Breast epithelium (tissue), 4 donors: ENCODE data around the gene MLLT10. TPM values are rescaled to one million over a fixed set of nuclear protein-coding genes. Genes with fewer than 3 reads are reported as not detected.
A peak's percentile ranks its signal among the peaks of the same experiment; 100 is the strongest.
"Not testable (repeated sequence)": the region's sequence is repeated elsewhere in the genome, so short reads cannot be mapped to it uniquely, and the experiment has no call there.

Source experiments
- DNase-seq, 2 donors: peaks; one replicate each; pipeline ENCODE4 v3.0.0-alpha.2; 2019; ENCODE audit warnings: low spot score in 2 of 2
- H3K27ac ChIP-seq, 2 donors: fragments of 200-600 bp; sonication (generic) in 1 of 2; one replicate each; pipeline ENCODE4 v1.5.1; 2016 to 2019; ENCODE audit warnings: mild to moderate bottlenecking in 1 of 2
- H3K27me3 ChIP-seq, 2 donors: fragments of 200-600 bp; sonication (generic) in 1 of 2; one replicate each; pipeline versions ENCODE4 v1.5.1 to v1.6.0; 2017 to 2019; ENCODE audit warnings: control low read depth in 1 of 2, mild to moderate bottlenecking in 1 of 2
- H3K36me3 ChIP-seq: fragments of 200-600 bp; one replicate; pipeline ENCODE4 v1.5.1; 2019
- H3K4me1 ChIP-seq, 2 donors: fragments of 200-600 bp; sonication (generic); one replicate each; pipeline ENCODE4 v1.5.1; 2016 to 2019; ENCODE audit warnings: control low read depth in 1 of 2
- H3K4me3 ChIP-seq, 3 donors: fragments of 200-600 bp; sonication (generic); 1 replicate in 2 of 3; 2 replicates in 1 of 3; pipeline ENCODE4 v1.5.1; 2016 to 2019; ENCODE audit warnings: mild to moderate bottlenecking in 3 of 3, moderate library complexity in 2 of 3
- H3K9me3 ChIP-seq, 2 donors: fragments of 200-600 bp; sonication (generic) in 1 of 2; one replicate each; pipeline ENCODE4 v1.5.1; 2016 to 2019; ENCODE audit warnings: control low read depth in 1 of 2
- POLR2A ChIP-seq: fragments of 450-650 bp; IDR thresholded peaks from one replicate; pipeline ENCODE4 v1.6.1; 2016; ENCODE audit warnings: antibody characterized with exemption, mild to moderate bottlenecking, moderate library complexity
- POLR2AphosphoS5 ChIP-seq, 3 donors: sonication (generic); formaldehyde crosslinking; IDR thresholded peaks; one replicate each; pipeline ENCODE4 v1.6.1; 2017; ENCODE audit warnings: antibody characterized with exemption in 3 of 3
- intact Hi-C: fragments of 100-400 bp; cut with DNase I; formaldehyde crosslinking; loops from one replicate; pipeline ENCODE4 v1.15.1; 2023; ENCODE audit warnings: low total_unique reads
- total RNA-seq, 3 donors: library from RNA; depleted of rRNA; stranded (reverse); fragments of >200 nt; gene quantifications; one replicate each; pipeline ENCODE4 v1.1.0, GENCODE V29; 2016
- TF ChIP-seq, protein P1 (sequence below), 3 donors: fragments of 450-650 bp; IDR thresholded peaks; one replicate each; pipeline ENCODE4 v1.5.1; 2016 to 2017; ENCODE audit warnings: antibody characterized with exemption in 3 of 3, mild to moderate bottlenecking in 3 of 3, moderate library complexity in 3 of 3

Gene MLLT10
- total RNA-seq, 3 donors from 2014 or later, result 45.6 to 74.6 (median 58.0) TPM

DNA sequence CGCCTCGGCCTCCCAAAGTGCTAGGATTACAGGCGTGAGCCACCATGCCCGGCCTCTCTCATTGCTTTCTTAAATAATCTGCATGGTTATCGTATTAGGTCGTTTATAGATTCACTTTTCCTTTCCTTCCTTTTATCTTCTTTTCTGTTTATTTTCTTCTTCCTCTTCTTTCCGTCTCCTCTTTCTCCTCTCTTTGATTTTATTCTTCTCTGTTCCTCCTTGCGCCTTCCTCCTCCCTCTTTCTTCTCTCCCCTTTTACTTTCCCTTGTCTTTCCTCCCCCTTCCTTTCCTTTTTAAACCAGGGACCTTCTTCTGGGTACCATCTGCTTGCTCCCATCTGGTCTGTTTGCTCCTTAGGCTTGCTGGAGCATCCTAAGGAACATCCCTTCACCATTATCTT is 18.6 kb downstream of the MLLT10 start:
- Histone ChIP-seq H3K27ac (no peak overlapping the region), H3K4me3 (no peak overlapping the region), H3K36me3 (no peaks in the 10 kb centered on the region), H3K4me1 (no peaks in the 10 kb centered on the region), H3K27me3 (no peaks in the 10 kb centered on the region), H3K9me3 (no peaks in the 10 kb centered on the region)
- intact Hi-C loops, result no loop called here
- TF ChIP-seq, protein P1, sequence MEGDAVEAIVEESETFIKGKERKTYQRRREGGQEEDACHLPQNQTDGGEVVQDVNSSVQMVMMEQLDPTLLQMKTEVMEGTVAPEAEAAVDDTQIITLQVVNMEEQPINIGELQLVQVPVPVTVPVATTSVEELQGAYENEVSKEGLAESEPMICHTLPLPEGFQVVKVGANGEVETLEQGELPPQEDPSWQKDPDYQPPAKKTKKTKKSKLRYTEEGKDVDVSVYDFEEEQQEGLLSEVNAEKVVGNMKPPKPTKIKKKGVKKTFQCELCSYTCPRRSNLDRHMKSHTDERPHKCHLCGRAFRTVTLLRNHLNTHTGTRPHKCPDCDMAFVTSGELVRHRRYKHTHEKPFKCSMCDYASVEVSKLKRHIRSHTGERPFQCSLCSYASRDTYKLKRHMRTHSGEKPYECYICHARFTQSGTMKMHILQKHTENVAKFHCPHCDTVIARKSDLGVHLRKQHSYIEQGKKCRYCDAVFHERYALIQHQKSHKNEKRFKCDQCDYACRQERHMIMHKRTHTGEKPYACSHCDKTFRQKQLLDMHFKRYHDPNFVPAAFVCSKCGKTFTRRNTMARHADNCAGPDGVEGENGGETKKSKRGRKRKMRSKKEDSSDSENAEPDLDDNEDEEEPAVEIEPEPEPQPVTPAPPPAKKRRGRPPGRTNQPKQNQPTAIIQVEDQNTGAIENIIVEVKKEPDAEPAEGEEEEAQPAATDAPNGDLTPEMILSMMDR (IDR thresholded peaks at IDR 0.05), result no peak
- DNase-seq, result no peak

GRCh38 chr10:21556527-21556926 is 22.5 kb downstream of the MLLT10 start:
- no peaks in the 10 kb centered on the region for H3K36me3 ChIP-seq

DNA sequence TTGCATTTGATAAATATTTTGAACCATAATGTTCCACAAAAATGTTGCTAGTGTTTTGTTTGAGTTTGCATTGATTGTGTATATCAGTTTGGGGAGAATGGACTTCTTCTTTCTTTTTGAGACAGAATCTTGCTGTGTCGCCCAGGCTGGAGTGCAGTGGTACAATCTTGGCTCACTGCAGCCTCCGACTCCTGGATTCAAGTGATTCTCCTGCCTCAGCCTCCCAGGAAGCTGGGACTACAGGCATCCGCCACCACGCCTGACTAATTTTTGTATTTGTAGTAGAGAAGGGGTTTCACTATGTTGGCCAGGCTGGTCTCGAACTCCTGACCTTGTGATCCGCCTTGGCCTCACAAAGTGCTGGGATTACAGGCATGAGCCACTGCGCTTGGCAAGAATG is 25.0 kb downstream of the MLLT10 start:
- H3K27me3 ChIP-seq, H3K27ac ChIP-seq, H3K9me3 ChIP-seq, H3K4me1 ChIP-seq, DNase-seq, H3K36me3 ChIP-seq, intact Hi-C loops, H3K4me3 ChIP-seq: not testable (repeated sequence)

More at GRCh38 chr10:21556527-21556926, 22.5 kb downstream of the MLLT10 start:
- TF ChIP-seq, protein P1 (IDR thresholded peaks at IDR 0.05), result no peak
- TF ChIP-seq POLR2AphosphoS5 (IDR thresholded peaks at IDR 0.05) (no peak), POLR2A (no peak)
- H3K4me1 ChIP-seq, result no peaks in the 10 kb centered on the region
- intact Hi-C loops, result no loop called here
- DNase-seq, result no peak
- H3K27me3 ChIP-seq, result no peaks in the 10 kb centered on the region
- H3K9me3 ChIP-seq, result no peaks in the 10 kb centered on the region
- no peak overlapping the region for H3K4me3 ChIP-seq
- no peak overlapping the region for H3K27ac ChIP-seq

GRCh38 chr10:21570761-21571521 is 36.9 kb downstream of the MLLT10 start:
- H3K36me3 ChIP-seq, result no peaks in the 10 kb centered on the region
- H3K27ac ChIP-seq, result no peak overlapping the region
- no peaks in the 10 kb centered on the region for H3K4me1 ChIP-seq
- intact Hi-C loops, result no loop called here
- no peaks in the 10 kb centered on the region for H3K9me3 ChIP-seq
- H3K27me3 ChIP-seq, result no peaks in the 10 kb centered on the region
- TF ChIP-seq, protein P1 (IDR thresholded peaks at IDR 0.05), result no peak
- TF ChIP-seq POLR2AphosphoS5 (IDR thresholded peaks at IDR 0.05) (no peak), POLR2A (no peak)
- DNase-seq, result no peak
- H3K4me3 ChIP-seq, result no peak overlapping the region

DNA sequence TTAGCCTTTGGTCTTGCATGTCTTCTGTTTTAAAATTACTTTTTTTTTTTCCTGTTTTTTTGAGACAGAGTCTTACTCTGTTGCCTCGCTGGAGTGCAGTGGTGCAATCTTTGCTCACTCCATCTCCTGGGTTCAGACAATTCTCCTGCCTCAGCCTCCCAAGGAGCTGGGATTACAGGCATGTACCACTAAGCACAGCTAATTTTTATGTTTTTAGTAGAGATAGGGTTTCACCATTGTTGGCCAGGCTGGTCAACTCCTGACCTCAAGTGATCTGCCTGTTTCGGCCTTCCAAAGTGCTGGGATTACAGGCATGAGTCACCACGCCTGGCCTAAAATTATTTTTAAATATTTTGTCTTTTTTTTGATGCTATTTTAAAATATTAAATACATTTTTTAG is 38.5 kb downstream of the MLLT10 start:
- H3K27me3 ChIP-seq, result no peaks in the 10 kb centered on the region
- TF ChIP-seq POLR2AphosphoS5 (IDR thresholded peaks at IDR 0.05) (peak in 1 of 3 donors; percentile 20), POLR2A (no peak)
- TF ChIP-seq, protein P1 (IDR thresholded peaks at IDR 0.05), result no peak
- H3K36me3 ChIP-seq, result no peaks in the 10 kb centered on the region
- H3K4me3 ChIP-seq, result no peak overlapping the region
- H3K9me3 ChIP-seq, result no peaks in the 10 kb centered on the region
- no peak for DNase-seq
- no peak overlapping the region for H3K27ac ChIP-seq
- H3K4me1 ChIP-seq, result no peaks in the 10 kb centered on the region
- intact Hi-C loops, result no loop called here

DNA sequence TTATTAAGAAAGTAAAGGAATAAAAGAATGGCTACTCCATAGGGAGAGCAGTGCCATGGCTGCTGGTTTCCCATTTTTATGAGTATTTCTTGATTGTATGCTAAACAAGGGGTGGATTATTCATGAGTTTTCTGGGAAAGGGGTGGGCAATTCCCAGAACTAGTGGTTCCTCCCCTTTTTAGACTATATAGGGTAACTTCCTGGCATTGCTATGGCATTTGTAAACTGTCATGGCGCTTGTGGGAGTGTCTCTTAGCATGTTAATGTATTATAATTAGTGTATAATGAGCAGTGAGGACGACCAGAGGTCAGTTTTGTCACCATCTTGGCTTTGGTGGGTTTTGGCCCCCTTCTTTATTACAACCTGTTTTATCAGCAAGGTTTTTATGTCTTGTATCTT is 40.5 kb downstream of the MLLT10 start:
- H3K27ac ChIP-seq, H3K4me3 ChIP-seq, H3K36me3 ChIP-seq, DNase-seq, H3K27me3 ChIP-seq, intact Hi-C loops, H3K4me1 ChIP-seq, H3K9me3 ChIP-seq: not testable (repeated sequence)
